Stimulated activated CD8-positive, alpha-beta memory T cell treated with anti-CD3 and anti-CD28 coated beads, Interleukin-7, amount 100 ng/mL, for 48 hours (primary cell): ENCODE results near the gene UGT3A1.
"Not testable (repeated sequence)": the region's sequence is repeated elsewhere in the genome, so short reads cannot be mapped to it uniquely, and the experiment has no call there.

Experiments used
- DNase-seq, 2 donors: peaks; one replicate each; pipeline ENCODE4 v3.0.0-alpha.2; 2020; ENCODE audit warnings: low read depth in 1 of 2; ENCODE audit errors: extremely low read depth in 1 of 2

The UGT3A1 gene

GRCh38 chr5:35990941-35991611 is at the start of gene UGT3A1:
TSS of gene UGT3A1 (minus strand) at chr5:35991390. CDS start at chr5:35991240, 150 bp downstream.
- no peak for DNase-seq

- no peak for DNase-seq
Measured at GRCh38 chr5:36035696-36036095, 44.5 kb upstream of the UGT3A1 start.

- not testable (repeated sequence) for DNase-seq
Measured at GRCh38 chr5:36034536-36035134, 43.4 kb upstream of the UGT3A1 start.

GRCh38 chr5:36033486-36033885 is 42.3 kb upstream of the UGT3A1 start:
- no peak for DNase-seq

GRCh38 chr5:36033047-36033446 is 41.9 kb upstream of the UGT3A1 start:
- DNase-seq = no peak

- DNase-seq = no peak
Measured at GRCh38 chr5:36031223-36031622, 40.0 kb upstream of the UGT3A1 start.

- no peak for DNase-seq
Measured at GRCh38 chr5:36029914-36030313, 38.7 kb upstream of the UGT3A1 start.

- DNase-seq = no peak
Measured at GRCh38 chr5:36028816-36029465, 37.8 kb upstream of the UGT3A1 start.

GRCh38 chr5:36027711-36028110 is 36.5 kb upstream of the UGT3A1 start:
- no peak for DNase-seq

GRCh38 chr5:36026706-36027465 is 35.7 kb upstream of the UGT3A1 start:
- no peak for DNase-seq

GRCh38 chr5:36022246-36022645 is 31.1 kb upstream of the UGT3A1 start:
- not testable (repeated sequence) for DNase-seq

- DNase-seq = not testable (repeated sequence)
Measured at GRCh38 chr5:36019584-36019983, 28.4 kb upstream of the UGT3A1 start.

GRCh38 chr5:36017622-36018021 is 26.4 kb upstream of the UGT3A1 start:
- DNase-seq = no peak

GRCh38 chr5:36017004-36017403 is 25.8 kb upstream of the UGT3A1 start:
- DNase-seq = no peak

GRCh38 chr5:36013182-36013581 is 22.0 kb upstream of the UGT3A1 start:
- no peak for DNase-seq

GRCh38 chr5:36009698-36010097 is 18.5 kb upstream of the UGT3A1 start:
- no peak for DNase-seq

GRCh38 chr5:36007366-36007765 is 16.2 kb upstream of the UGT3A1 start:
- no peak for DNase-seq

- no peak for DNase-seq
Measured at GRCh38 chr5:36006163-36006562, 15.0 kb upstream of the UGT3A1 start.

GRCh38 chr5:36001032-36001431 is 9.8 kb upstream of the UGT3A1 start:
- no peak for DNase-seq

GRCh38 chr5:35999547-35999946 is 8.4 kb upstream of the UGT3A1 start:
- DNase-seq = no peak

GRCh38 chr5:35996076-35996475 is 4.9 kb upstream of the UGT3A1 start:
- DNase-seq = no peak
